Measurements from ENCODE around the gene TKFC. TPM values are rescaled to one million over a fixed set of nuclear protein-coding genes. Genes with fewer than 3 reads are reported as not detected.

The TKFC gene, protein sequence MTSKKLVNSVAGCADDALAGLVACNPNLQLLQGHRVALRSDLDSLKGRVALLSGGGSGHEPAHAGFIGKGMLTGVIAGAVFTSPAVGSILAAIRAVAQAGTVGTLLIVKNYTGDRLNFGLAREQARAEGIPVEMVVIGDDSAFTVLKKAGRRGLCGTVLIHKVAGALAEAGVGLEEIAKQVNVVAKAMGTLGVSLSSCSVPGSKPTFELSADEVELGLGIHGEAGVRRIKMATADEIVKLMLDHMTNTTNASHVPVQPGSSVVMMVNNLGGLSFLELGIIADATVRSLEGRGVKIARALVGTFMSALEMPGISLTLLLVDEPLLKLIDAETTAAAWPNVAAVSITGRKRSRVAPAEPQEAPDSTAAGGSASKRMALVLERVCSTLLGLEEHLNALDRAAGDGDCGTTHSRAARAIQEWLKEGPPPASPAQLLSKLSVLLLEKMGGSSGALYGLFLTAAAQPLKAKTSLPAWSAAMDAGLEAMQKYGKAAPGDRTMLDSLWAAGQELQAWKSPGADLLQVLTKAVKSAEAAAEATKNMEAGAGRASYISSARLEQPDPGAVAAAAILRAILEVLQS
- total RNA-seq = 10 to 100 TPM; 34.3 to 36.1 TPM
- polyA plus RNA-seq = 10 to 100 TPM; 18.3 to 25.3 (median 18.4) TPM
- 17.0 to 22.9 (median 20.2) reads per million in 6 experiments for total RNA-seq

DNA sequence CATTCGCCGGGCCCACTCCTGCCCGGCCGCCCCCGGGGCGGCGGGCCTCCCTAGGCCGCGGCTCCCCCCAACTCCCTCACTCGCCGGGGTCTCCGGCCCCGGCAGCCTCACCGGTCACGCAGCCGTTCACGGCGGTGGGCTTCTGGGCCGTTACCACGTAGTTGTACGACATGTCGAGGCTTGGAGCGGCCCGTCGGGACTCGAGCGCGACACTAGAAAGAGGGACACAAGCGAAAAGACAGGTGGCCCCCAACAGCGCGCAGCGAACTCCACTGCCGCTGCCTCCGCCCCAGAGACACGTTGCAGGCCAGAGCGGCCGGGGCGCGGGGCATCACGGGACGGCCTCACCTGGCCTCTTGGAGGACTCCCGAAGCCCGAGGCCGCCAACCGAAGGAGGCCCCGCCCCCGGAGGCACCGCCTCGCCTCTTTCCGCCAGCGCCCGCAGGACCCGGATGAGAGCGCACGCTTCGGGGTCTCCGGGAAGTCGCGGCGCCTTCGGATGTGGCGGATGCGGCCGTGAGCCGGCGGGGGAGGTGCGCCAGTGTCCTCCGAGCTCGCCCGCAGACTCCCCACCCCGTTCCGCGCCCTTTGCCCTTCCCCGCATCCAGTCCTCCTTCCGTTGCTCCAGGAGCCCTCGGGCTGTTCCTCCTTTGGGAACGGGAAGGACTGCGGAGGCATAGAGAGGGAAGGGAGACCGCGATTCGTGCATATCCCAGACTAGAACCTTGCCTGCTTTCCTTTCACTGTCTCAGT lies at the start of gene TKFC, which contains the start of gene DDB1:
TSS of gene TKFC (plus strand) at position 432 of the 753 bp plus-strand sequence. CDS start 1,501 bp downstream, outside the sequence.
TSS of gene DDB1 (minus strand) at position 309 of the 753 bp plus-strand sequence. CDS start at position 172, 137 bp downstream.
- Mint-ChIP-seq H3K36me3 (peaks cover 0 to 36% (median 6%) of the 10 kb centered on the region in 3 donors), H3K4me1 (peaks cover 38 to 70% (median 66%) of the 10 kb centered on the region in 4 donors), H3K9me3 (no peaks in the 10 kb centered on the region), H3K27me3 (no peaks in the 10 kb centered on the region), H3K4me3 (peak within 1 kb of the TSS; percentile 84 to 99 (median 96)), H3K27ac (peak within 1 kb of the TSS; percentile 96 to 100 (median 98))
- DNase-seq (peak; percentile 95 to 98 (median 97)), ATAC-seq (peak; percentile 92 to 93)
- POLR2A ChIA-PET = interaction anchor here (0.6 to 5.3 kb wide), 10 partner anchors 14 to 160 kb away, joined by 3 to 63 read pairs (median 7); partner anchors contain the start of genes CPSF7, CYB561A3, SDHAF2 and TMEM138

DNA sequence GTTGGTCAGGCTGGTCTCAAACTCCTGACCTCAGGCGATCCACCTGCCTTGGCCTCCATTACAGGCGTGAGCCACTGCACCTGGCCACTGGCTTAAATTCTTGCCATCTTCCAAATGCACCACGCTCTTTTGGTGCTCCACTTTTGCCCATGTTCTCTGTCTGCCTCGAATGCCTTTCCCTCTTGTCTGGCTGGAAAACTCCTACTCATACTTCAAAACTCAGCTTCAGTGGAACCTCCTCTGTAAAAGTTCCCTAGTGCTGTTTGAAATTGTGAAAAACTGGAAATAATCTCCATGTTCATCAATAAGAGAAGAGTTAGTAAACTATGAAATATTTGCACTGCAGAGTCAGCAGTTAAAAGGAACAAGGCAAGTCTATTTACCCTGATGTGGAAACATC lies 49.4 kb upstream of the TKFC start:
- POLR2A ChIA-PET = no interaction called here
- no peak for DNase-seq
- H3K4me1 Mint-ChIP-seq = peaks cover 0 to 1% (median 0%) of the 10 kb centered on the region in 4 donors
- no peak overlapping the region for H3K4me3 Mint-ChIP-seq
- H3K9me3 Mint-ChIP-seq = peaks cover 0 to 9% (median 0%) of the 10 kb centered on the region in 9 donors
- no peak for ATAC-seq
- no peaks in the 10 kb centered on the region for H3K36me3 Mint-ChIP-seq
- H3K27ac Mint-ChIP-seq = no peak overlapping the region
- no peaks in the 10 kb centered on the region for H3K27me3 Mint-ChIP-seq

DNA sequence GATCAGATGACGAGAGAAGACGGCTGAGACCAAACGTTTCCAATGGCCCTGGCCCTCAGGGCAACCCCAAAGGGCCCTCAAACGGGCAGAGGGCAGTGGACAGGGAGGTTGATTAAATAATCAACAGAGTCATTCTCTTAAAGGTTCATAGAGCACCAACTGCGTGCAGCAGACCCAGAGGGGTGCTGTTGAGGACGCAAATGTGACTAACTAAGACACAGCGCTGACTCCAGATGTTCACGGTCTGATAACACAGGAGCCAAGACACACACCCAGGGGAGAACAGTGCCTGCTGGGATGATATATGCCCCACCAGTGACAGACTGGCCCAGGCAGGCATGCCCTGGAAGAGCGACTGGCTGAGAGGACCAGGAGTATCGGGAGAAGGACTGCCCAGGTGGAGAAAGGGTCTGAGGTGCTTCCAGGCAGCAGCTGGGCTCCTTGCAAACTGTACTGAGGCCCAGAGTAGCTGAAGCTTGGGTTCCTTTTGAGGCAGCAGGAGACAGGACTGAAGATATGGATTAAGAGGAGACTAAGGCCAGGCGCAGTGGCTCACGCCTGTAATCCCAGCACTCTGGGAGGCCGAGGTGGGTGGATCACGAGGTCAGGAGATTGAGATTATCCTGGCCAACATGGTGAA lies 45.6 kb upstream of the TKFC start:
- Mint-ChIP-seq H3K4me1 (peaks cover 0 to 2% (median 0%) of the 10 kb centered on the region in 4 donors), H3K27me3 (peaks cover 0 to 18% (median 4%) of the 10 kb centered on the region in 5 donors), H3K27ac (peak overlapping the region in 2 of 10 donors; percentile 42 to 65), H3K36me3 (no peaks in the 10 kb centered on the region), H3K9me3 (peaks cover 0 to 9% (median 0%) of the 10 kb centered on the region in 9 donors), H3K4me3 (no peak overlapping the region)
- POLR2A ChIA-PET = no interaction called here
- DNase-seq = no peak
- no peak for ATAC-seq

DNA sequence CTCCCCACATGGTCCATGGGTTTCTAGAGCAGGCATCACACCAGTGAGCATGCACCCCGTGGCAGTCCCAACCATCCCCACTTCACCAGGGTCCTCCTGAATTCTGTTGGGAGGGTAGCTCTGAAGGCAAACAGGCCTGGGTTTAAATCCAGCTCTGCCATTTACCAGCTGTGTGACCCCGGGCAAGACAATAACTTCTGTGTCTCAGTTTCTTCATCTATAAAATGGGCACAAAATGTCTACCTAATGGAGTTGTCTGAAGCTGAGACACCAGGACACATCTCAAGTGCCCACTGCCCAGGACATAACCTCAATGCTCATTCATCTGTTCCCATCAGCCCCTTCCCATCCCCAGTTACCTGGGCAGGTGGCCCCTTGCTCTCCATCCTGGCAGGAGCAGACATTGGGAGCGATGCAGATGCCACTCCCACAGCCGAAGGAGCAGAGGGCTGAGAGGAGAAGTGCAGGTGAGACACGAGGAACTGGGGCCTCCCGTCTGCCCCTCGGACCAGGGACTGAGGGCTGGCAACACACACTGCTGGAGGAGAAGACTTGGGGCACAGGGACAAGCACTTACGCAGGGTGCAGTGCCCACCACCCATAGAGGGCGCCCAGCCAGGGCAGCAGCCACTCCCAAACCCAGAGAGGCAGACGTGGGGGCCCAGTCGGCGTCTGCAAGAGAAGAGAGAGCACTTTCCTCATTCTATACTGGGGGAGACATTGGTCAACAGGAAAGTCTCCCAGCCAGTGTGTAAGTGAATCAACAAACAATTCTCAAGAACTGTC lies 41.9 kb upstream of the TKFC start:
- H3K27me3 Mint-ChIP-seq = peaks cover 1 to 29% (median 12%) of the 10 kb centered on the region in 5 donors
- DNase-seq = no peak
- peaks cover 3 to 16% (median 11%) of the 10 kb centered on the region in 4 donors for H3K4me1 Mint-ChIP-seq
- no peaks in the 10 kb centered on the region for H3K9me3 Mint-ChIP-seq
- POLR2A ChIA-PET = no interaction called here
- H3K36me3 Mint-ChIP-seq = no peaks in the 10 kb centered on the region
- ATAC-seq = no peak
- H3K27ac Mint-ChIP-seq = no peak overlapping the region
- no peak overlapping the region for H3K4me3 Mint-ChIP-seq

DNA sequence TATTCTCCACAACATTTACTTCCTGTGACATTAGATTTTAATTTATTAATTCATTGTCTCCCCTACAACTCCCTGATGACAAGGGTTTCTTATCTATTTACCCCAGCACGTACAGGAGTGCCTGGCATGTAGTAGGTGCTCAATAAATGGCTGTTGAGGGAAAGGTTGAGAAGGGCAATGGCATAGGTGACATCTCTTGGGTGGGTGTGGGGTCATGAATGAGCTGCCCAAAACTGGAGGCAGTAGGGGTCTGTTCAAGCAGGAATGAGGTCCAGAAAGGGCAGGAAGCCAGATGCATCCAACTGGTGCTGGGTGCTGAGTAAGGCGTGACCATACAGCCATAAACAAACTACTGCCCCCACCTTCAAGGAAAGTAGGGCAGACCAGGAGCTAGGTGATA lies 40.7 kb upstream of the TKFC start:
- Mint-ChIP-seq H3K9me3 (no peaks in the 10 kb centered on the region), H3K36me3 (peaks cover 0 to 2% (median 0%) of the 10 kb centered on the region in 3 donors), H3K27me3 (peaks cover 1 to 29% (median 12%) of the 10 kb centered on the region in 5 donors), H3K4me1 (peaks cover 6 to 20% (median 16%) of the 10 kb centered on the region in 4 donors), H3K27ac (peak overlapping the region in 1 of 10 donors; percentile 28), H3K4me3 (peak overlapping the region in 8 of 10 donors; percentile 1 to 62 (median 50))
- no peak for DNase-seq
- ATAC-seq = no peak
- POLR2A ChIA-PET = no interaction called here

DNA sequence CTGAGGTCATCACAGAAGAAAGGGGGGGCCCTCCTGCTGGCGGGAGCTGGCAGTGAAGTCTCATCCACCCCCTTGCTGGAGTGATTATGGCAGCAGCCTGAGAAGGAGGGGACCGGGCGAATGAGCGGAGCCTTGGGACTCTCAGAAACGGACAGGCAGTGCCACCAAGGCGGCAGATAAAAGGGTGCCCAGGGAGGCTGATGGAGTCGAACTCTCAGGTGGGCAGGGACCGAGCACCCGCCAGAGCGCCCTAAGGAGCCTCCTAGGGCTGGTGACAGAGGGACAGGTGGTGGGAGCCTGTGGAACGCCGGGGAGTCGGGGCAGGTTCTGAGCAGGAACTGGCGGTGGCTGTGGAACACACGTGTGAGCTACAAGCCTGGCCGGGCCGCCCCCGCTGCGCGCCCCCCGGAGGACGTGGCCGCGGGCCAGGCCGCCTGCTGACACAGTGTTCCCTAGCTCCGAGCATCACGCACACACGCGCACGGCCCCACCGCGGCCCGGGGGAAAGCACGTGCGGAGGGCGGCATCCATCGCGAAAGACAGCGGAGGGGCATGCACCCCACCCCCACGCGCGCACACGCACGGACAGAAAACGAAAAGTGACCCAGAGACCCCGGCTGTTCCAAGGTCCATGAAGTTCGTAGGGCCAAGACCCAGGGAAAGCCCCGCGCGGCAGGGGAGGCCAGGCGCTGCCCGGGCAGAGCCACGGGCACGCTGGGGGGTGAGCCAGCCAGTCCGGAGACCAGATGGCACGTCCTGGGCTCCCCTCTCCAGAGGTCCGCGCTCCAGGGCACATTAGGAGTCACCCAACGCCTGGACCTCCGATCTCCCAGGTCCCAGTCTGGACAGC lies 38.9 kb upstream of the TKFC start:
- DNase-seq (peak in 8 of 10 donors; percentile 12 to 71 (median 26)), ATAC-seq (peak; percentile 36 to 48)
- peaks cover 0 to 14% (median 0%) of the 10 kb centered on the region in 3 donors for H3K36me3 Mint-ChIP-seq
- H3K4me1 Mint-ChIP-seq = peaks cover 19 to 36% (median 33%) of the 10 kb centered on the region in 4 donors
- peak overlapping the region in 4 of 10 donors; percentile 57 to 72 (median 59) for H3K27ac Mint-ChIP-seq
- no peaks in the 10 kb centered on the region for H3K9me3 Mint-ChIP-seq
- H3K4me3 Mint-ChIP-seq = peak overlapping the region; percentile 73 to 89 (median 83)
- H3K27me3 Mint-ChIP-seq = peaks cover 1 to 29% (median 12%) of the 10 kb centered on the region in 5 donors
- POLR2A ChIA-PET = interaction anchor here (0.6 to 1.9 kb wide), 4 partner anchors 40 to 247 kb away, joined by 3 to 5 read pairs (median 4); no protein-coding TSS in a partner anchor

DNA sequence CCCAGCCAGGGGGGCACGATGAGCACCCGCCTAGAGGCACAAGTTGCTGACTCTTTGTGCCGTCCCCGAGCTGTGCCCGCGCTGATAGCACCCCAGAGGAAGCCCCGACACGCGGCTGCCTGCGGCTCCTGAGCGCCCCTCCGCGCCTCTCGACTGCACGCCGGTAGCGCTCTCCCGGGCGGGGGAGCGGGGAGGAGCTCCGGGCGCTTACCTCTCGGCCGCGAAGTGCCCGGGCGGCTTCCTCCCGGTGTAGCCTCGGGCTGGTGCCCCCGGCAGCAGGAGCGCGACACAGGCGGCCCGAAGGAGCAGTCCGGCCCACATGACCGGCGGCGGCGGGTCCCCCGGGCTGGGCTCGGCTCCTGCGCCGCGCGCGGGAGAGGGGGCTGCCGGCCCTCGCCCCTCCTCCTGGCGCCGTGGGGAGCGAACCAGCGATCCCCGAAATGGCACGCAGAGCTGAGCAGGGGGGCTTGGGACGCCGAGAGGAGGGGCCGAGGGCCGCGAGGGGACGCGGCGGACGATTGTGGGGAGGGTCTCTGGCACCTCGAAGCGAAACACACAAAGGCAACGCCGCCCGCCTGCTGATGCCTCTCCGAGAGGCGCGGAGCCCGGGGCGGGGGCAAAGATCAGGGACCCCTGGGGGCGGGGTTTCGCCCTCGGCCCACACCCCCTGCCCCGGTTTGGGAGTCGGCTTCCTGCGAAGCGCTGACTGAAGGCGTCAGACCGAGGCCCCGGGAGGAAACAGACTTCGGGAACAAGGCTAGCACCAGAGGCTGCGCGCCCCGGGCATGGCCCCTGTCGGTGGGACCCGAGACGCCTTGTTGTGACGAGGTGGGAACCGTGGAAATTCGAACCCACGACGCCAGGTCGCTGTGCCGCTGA lies 38.1 kb upstream of the TKFC start, which contains the start of gene VWCE:
TSS of gene VWCE (minus strand) at position 600 of the 879 bp plus-strand sequence. CDS start at position 321, 279 bp downstream.
- Mint-ChIP-seq H3K9me3 (no peaks in the 10 kb centered on the region), H3K4me1 (peaks cover 22 to 43% (median 41%) of the 10 kb centered on the region in 4 donors), H3K4me3 (peak within 1 kb of the TSS; percentile 73 to 89 (median 83)), H3K27me3 (peaks cover 1 to 29% (median 12%) of the 10 kb centered on the region in 5 donors), H3K36me3 (peaks cover 0 to 17% (median 1%) of the 10 kb centered on the region in 3 donors), H3K27ac (peak within 1 kb of the TSS in 4 of 10 donors; percentile 37 to 72 (median 64))
- peak; percentile 92 for ATAC-seq
- DNase-seq = peak; percentile 46 to 79 (median 64)
- POLR2A ChIA-PET = interaction anchor here (0.6 to 1.9 kb wide), 4 partner anchors 39 to 92 kb away, joined by 3 to 5 read pairs (median 4); partner anchors contain the start of genes CYB561A3 and TMEM138

DNA sequence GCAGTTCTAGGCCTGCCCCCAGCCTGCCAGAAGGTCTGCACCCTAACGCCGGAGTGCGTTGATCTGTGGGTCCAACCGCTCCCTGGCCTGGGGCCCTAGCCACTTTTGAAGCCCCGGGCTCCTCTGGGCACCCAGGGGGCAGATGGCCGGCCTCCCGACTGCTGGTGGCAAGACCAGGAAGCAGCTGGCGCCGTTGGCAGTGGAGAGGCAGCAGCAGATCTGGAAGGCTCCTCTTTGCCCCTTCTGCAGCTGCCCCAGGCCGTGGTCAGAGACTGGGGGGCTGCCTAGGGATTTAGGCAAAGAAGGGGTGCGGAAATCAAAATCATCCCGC lies 37.5 kb upstream of the TKFC start:
- no peaks in the 10 kb centered on the region for H3K9me3 Mint-ChIP-seq
- H3K27ac Mint-ChIP-seq = no peak overlapping the region
- no peak for ATAC-seq
- no peak for DNase-seq
- peaks cover 24 to 47% (median 43%) of the 10 kb centered on the region in 4 donors for H3K4me1 Mint-ChIP-seq
- H3K4me3 Mint-ChIP-seq = peak overlapping the region in 9 of 10 donors; percentile 19 to 83 (median 64)
- POLR2A ChIA-PET = interaction anchor here (0.8 to 1.2 kb wide), 2 partner anchors 39 to 66 kb away, joined by 3 read pairs; partner anchors contain the start of genes CYB561A3 and TMEM138
- peaks cover 1 to 27% (median 12%) of the 10 kb centered on the region in 5 donors for H3K27me3 Mint-ChIP-seq
- peaks cover 0 to 23% (median 1%) of the 10 kb centered on the region in 3 donors for H3K36me3 Mint-ChIP-seq

DNA sequence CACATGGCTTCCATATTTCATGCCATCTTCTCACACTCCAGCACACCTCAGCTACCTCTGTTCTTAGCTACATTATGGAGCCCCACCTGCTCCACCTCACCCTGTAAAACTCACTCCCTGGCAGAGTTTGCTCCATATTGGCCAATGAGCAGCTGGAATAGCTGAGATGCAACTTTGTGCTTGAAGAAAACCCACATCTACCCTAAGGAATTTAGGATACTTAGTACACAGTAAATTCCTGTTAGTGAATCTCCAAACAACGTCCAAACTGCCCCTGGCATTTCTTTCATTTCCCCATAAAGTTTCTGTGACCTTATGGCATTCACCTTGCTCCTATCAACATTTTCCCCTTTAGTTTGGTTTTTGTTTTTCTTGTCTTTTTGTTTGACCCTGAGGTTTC lies 35.7 kb upstream of the TKFC start:
- ATAC-seq (no peak), DNase-seq (no peak)
- Mint-ChIP-seq H3K27me3 (peaks cover 1 to 13% (median 10%) of the 10 kb centered on the region in 5 donors), H3K27ac (peak overlapping the region in 1 of 10 donors; percentile 53), H3K36me3 (peaks cover 0 to 41% (median 14%) of the 10 kb centered on the region in 3 donors), H3K4me1 (peaks cover 25 to 48% (median 43%) of the 10 kb centered on the region in 4 donors), H3K4me3 (peak overlapping the region in 8 of 10 donors; percentile 2 to 57 (median 28)), H3K9me3 (no peaks in the 10 kb centered on the region)
- POLR2A ChIA-PET = interaction anchor here (1.1 to 2.1 kb wide), 2 partner anchors 12 to 37 kb away, joined by 6 read pairs; no protein-coding TSS in a partner anchor
